A549 (cell line): ENCODE results near the gene KIFAP3. TPM values are rescaled to one million over a fixed set of nuclear protein-coding genes. Genes with fewer than 3 reads are reported as not detected.

Experiments
- ATAC-seq, 2 experiments: fragments of 200-7000 bp in 1 of 2; fragments of >200 bp in 1 of 2; cut with Nextera tagmentation in 1 of 2; cut with Tn5 transposase in 1 of 2; 3 replicates each; pipeline versions ENCODE4 v1.8.0 to v1.9.1; 2018 to 2020; ENCODE audit warnings: mild to moderate bottlenecking in 1 of 2, moderate library complexity in 1 of 2
- CTCF ChIA-PET: fragments of 300-600 bp; sonication (Branson Sonifier 250); formaldehyde crosslinking; extraction: SDS; loops from one replicate; lab custom pipeline; 2021; ENCODE audit warnings: antibody characterized with exemption, inconsistent platforms; lab: Yijun Ruan, JAX
- POLR2A ChIA-PET: fragments of 350-600 bp; formaldehyde crosslinking; extraction: SDS; loops from one replicate; lab custom pipeline; 2021; ENCODE audit warnings: antibody characterized with exemption, inconsistent platforms; lab: Yijun Ruan, JAX
- DNase-seq, 2 experiments: peaks; one replicate each; pipeline versions ENCODE4 v3.0.0 to v3.0.0-alpha.2; 2011 to 2016; ENCODE audit warnings: low read depth in 1 of 2, low spot score in 1 of 2
- FAIRE-seq: peaks from 2 replicates; lab custom pipeline; 2011; peaks lifted over from hg19 to GRCh38; lab: Jason Lieb, UNC
- H3K27ac ChIP-seq, 2 experiments: fragments of >200 bp; sonication (Bioruptor Twin); formaldehyde crosslinking; 3 replicates each; pipeline ENCODE4 v1.5.1; 2016 to 2017
- H3K4me1 ChIP-seq: fragments of >200 bp; sonication (Bioruptor Twin); formaldehyde crosslinking; 3 replicates; pipeline ENCODE4 v1.6.1; 2016
- H3K4me2 ChIP-seq: fragments of >200 bp; sonication (Bioruptor Twin); formaldehyde crosslinking; 3 replicates; pipeline ENCODE4 v1.6.1; 2016
- H3K4me3 ChIP-seq: fragments of >200 bp; sonication (Bioruptor Twin); formaldehyde crosslinking; 3 replicates; pipeline ENCODE4 v1.5.1; 2016
- H3K9me3 ChIP-seq: fragments of >200 bp; sonication (Bioruptor Twin); formaldehyde crosslinking; 3 replicates; pipeline ENCODE4 v1.6.1; 2016
- ATOH8 ChIP-seq: fragments of 250-450 bp; sonication (Bioruptor Pico); IDR thresholded peaks from 2 replicates; pipeline ENCODE4 v1.5.0; 2020; ENCODE audit warnings: low read depth, mild to moderate bottlenecking, moderate library complexity
- BCL3 ChIP-seq: fragments of >200 bp; sonication (Bioruptor Twin); formaldehyde crosslinking; IDR thresholded peaks from 3 replicates; pipeline ENCODE4 v1.6.1; 2016
- CHD4 ChIP-seq: fragments of 200-600 bp; sonication (generic); IDR thresholded peaks from 2 replicates; pipeline ENCODE4 v1.6.1; 2016; ENCODE audit warnings: antibody characterized with exemption, mild to moderate bottlenecking, borderline replicate concordance
- E2F6 ChIP-seq: IDR thresholded peaks from 2 replicates; pipeline ENCODE4 v1.6.1; 2012; ENCODE audit warnings: low read depth, borderline replicate concordance
- EHMT2 ChIP-seq: fragments of 200-600 bp; sonication (generic); IDR thresholded peaks from 2 replicates; pipeline ENCODE4 v1.6.1; 2016; ENCODE audit warnings: antibody characterized with exemption, low read depth, mild to moderate bottlenecking, moderate library complexity
- EP300 ChIP-seq, 2 experiments: fragments of >200 bp; sonication (Bioruptor Twin); formaldehyde crosslinking; IDR thresholded peaks; 2 replicates in 1 of 2; 3 replicates in 1 of 2; pipeline ENCODE4 v1.6.1; 2016 to 2017
- ESRRA ChIP-seq: fragments of 150-350 bp; IDR thresholded peaks from 2 replicates; pipeline ENCODE4 v1.6.1; 2014; ENCODE audit warnings: mild to moderate bottlenecking, low read length, borderline replicate concordance
- FOSL2 ChIP-seq, 2 experiments: fragments of 450-650 bp in 1 of 2; fragments of >200 bp in 1 of 2; sonication (Bioruptor Twin) in 1 of 2; formaldehyde crosslinking; IDR thresholded peaks; 2 replicates each; pipeline versions ENCODE4 v1.5.0 to v1.6.1; 2016 to 2020; ENCODE audit warnings: mild to moderate bottlenecking in 1 of 2, moderate library complexity in 1 of 2
- FOXS1 ChIP-seq: fragments of 250-450 bp; sonication (Bioruptor Pico); IDR thresholded peaks from 2 replicates; pipeline ENCODE4 v1.5.0; 2020; ENCODE audit warnings: mild to moderate bottlenecking, moderate library complexity
- GATA3 ChIP-seq: IDR thresholded peaks from 2 replicates; pipeline ENCODE4 v1.6.1; 2012; ENCODE audit warnings: borderline replicate concordance
- HEYL ChIP-seq: fragments of 250-450 bp; sonication (Bioruptor Pico); IDR thresholded peaks from 2 replicates; pipeline ENCODE4 v1.8.0; 2021; ENCODE audit warnings: mild to moderate bottlenecking, moderate library complexity
- HMGXB4 ChIP-seq: fragments of 250-450 bp; sonication (Bioruptor Pico); IDR thresholded peaks from 2 replicates; pipeline ENCODE4 v1.5.0; 2021; ENCODE audit warnings: mild to moderate bottlenecking, moderate library complexity, borderline replicate concordance
- HOXA7 ChIP-seq: fragments of 250-450 bp; sonication (Bioruptor Pico); IDR thresholded peaks from 2 replicates; pipeline ENCODE4 v1.5.0; 2020; ENCODE audit warnings: mild to moderate bottlenecking, moderate library complexity
- HOXB13 ChIP-seq: fragments of 250-450 bp; sonication (Bioruptor Pico); IDR thresholded peaks from 2 replicates; pipeline ENCODE4 v1.5.0; 2020; ENCODE audit warnings: low read depth, mild to moderate bottlenecking, moderate library complexity
- MAFK ChIP-seq: fragments of 450-650 bp; IDR thresholded peaks from 2 replicates; pipeline ENCODE4 v1.6.1; 2014; ENCODE audit not compliant: partially characterized antibody
- MAZ ChIP-seq: fragments of 150-350 bp; IDR thresholded peaks from 2 replicates; pipeline ENCODE4 v1.6.1; 2014; ENCODE audit warnings: antibody characterized with exemption, low read depth, low read length, borderline replicate concordance
- NR3C1 ChIP-seq: fragments of >200 bp; sonication (Bioruptor Twin); formaldehyde crosslinking; IDR thresholded peaks from 3 replicates; pipeline ENCODE4 v1.6.1; 2017
- PHF8 ChIP-seq: fragments of 200-600 bp; sonication (generic); IDR thresholded peaks from 2 replicates; pipeline ENCODE4 v1.6.1; 2016; ENCODE audit warnings: low read depth, mild to moderate bottlenecking, antibody characterized with exemption, moderate library complexity, borderline replicate concordance
- POLR2A ChIP-seq: IDR thresholded peaks from 2 replicates; pipeline ENCODE4 v1.6.1; 2012; ENCODE audit warnings: mild to moderate bottlenecking, low read length
- POLR2AphosphoS2 ChIP-seq: conservative IDR thresholded peaks from 2 replicates; pipeline ENCODE4 v1.6.1; 2012; ENCODE audit warnings: low read length, improper control_type of control experiment, inconsistent platforms
- RARB ChIP-seq: fragments of 250-450 bp; sonication (Bioruptor Pico); IDR thresholded peaks from 2 replicates; pipeline ENCODE4 v1.8.0; 2021; ENCODE audit warnings: mild to moderate bottlenecking, moderate library complexity
- REST ChIP-seq: fragments of 200-600 bp; sonication (generic); IDR thresholded peaks from 2 replicates; pipeline ENCODE4 v1.6.1; 2016; ENCODE audit warnings: antibody characterized with exemption, mild to moderate bottlenecking, moderate library complexity
- RFX5 ChIP-seq: fragments of 450-650 bp; IDR thresholded peaks from 2 replicates; pipeline ENCODE4 v1.7.1; 2014; ENCODE audit warnings: antibody characterized with exemption, mild to moderate bottlenecking, moderate library complexity
- SMC3 ChIP-seq: fragments of >200 bp; sonication (Bioruptor Twin); formaldehyde crosslinking; IDR thresholded peaks from 3 replicates; pipeline ENCODE4 v1.6.1; 2018; ENCODE audit warnings: inconsistent platforms
- SREBF2 ChIP-seq: fragments of 450-650 bp; IDR thresholded peaks from 2 replicates; pipeline ENCODE4 v1.6.1; 2014; ENCODE audit warnings: mild to moderate bottlenecking, moderate library complexity
- TFCP2L1 ChIP-seq: fragments of 250-450 bp; sonication (Bioruptor Pico); IDR thresholded peaks from 2 replicates; pipeline ENCODE4 v1.5.0; 2021; ENCODE audit warnings: mild to moderate bottlenecking
- ZC3H11A ChIP-seq: fragments of 450-650 bp; IDR thresholded peaks from 2 replicates; pipeline ENCODE4 v1.6.1; 2014; ENCODE audit warnings: antibody characterized with exemption, mild to moderate bottlenecking
- WGBS: methylation state at CpG from one replicate; pipeline ENCODE4 v1.1.6; 2017; ENCODE audit errors: missing lambda C conversion rate; 5-methylcytosine and 5-hydroxymethylcytosine counted together
- polyA plus RNA-seq, 4 experiments: library from polyadenylated mRNA; depleted of rRNA in 3 of 4; stranded (reverse); fragments of >200 nt; fragmentation: RNase III in 1 of 4; extraction: RNeasy Plus Mini Kit Qiagen cat#74134 plus additional on column Dnase treatment in 1 of 4; gene quantifications; 2 replicates in 3 of 4; 3 replicates in 1 of 4; pipeline ENCODE4 v1.2.3, GENCODE V29; 2011 to 2017

Gene KIFAP3
- polyA plus RNA-seq, 2 of the 4 experiments (the other 2 are of a cell fraction), result 11.7 to 19.0 TPM

- Histone ChIP-seq H3K4me1 (no peaks in the 10 kb centered on the region), H3K4me2 (no peak overlapping the region), H3K4me3 (no peak overlapping the region), H3K9me3 (no peaks in the 10 kb centered on the region), H3K27ac (no peak overlapping the region)
- 26% methylated on average over 2 of the region's 2 CpGs for WGBS
- DNase-seq, result no peak
- no peak for FAIRE-seq
- CTCF ChIA-PET, result no interaction called here
- POLR2A ChIA-PET, result no interaction called here
- ATAC-seq, result no peak
- TF ChIP-seq HOXB13 (CRISPR knock-in tag) (no peak), HEYL (CRISPR knock-in tag) (no peak), CHD4 (no peak), REST (no peak), MAZ (no peak), ESRRA (no peak), SREBF2 (no peak), FOXS1 (CRISPR knock-in tag) (no peak), TFCP2L1 (CRISPR knock-in tag) (no peak), PHF8 (no peak), MAFK (no peak), POLR2AphosphoS2 (no peak), NR3C1 (no peak), ZC3H11A (no peak), GATA3 (no peak), ATOH8 (CRISPR knock-in tag) (no peak), EHMT2 (no peak), RFX5 (no peak), EP300 (IDR thresholded peaks at IDR 0.05) (no peak), POLR2A (no peak)
These were observed 149.7 kb downstream of the KIFAP3 start for GRCh38 chr1:169924829-169925228.

- ChIA-PET CTCF (no interaction called here), POLR2A (no interaction called here)
- no peak overlapping the region for H3K4me3 ChIP-seq
- 21% methylated on average over 2 of the region's 2 CpGs for WGBS
- no peaks in the 10 kb centered on the region for H3K9me3 ChIP-seq
- TF ChIP-seq HOXA7 (no peak), BCL3 (no peak), RARB (CRISPR knock-in tag) (no peak), ZC3H11A (no peak), E2F6 (no peak), SMC3 (no peak), RFX5 (no peak), FOSL2 (IDR thresholded peaks at IDR 0.05) (no peak), FOSL2 (CRISPR knock-in tag; IDR thresholded peaks at IDR 0.05) (no peak), HMGXB4 (CRISPR knock-in tag) (no peak)
- H3K4me2 ChIP-seq, result no peak overlapping the region
- H3K4me1 ChIP-seq, result no peaks in the 10 kb centered on the region
- DNase-seq, result no peak
- no peak overlapping the region for H3K27ac ChIP-seq
- ATAC-seq, result no peak
- FAIRE-seq, result no peak
These were observed 150.4 kb downstream of the KIFAP3 start for GRCh38 chr1:169924063-169924462.
